Middle frontal gyrus (tissue), 1 donor: Measurements from ENCODE around the gene RAD23B.

Source experiments
- DNase-seq: peaks from one replicate; pipeline ENCODE4 v3.0.0-alpha.2; 2015; ENCODE audit warnings: low spot score; ENCODE audit errors: extremely low spot score

RAD23B gene

DNA sequence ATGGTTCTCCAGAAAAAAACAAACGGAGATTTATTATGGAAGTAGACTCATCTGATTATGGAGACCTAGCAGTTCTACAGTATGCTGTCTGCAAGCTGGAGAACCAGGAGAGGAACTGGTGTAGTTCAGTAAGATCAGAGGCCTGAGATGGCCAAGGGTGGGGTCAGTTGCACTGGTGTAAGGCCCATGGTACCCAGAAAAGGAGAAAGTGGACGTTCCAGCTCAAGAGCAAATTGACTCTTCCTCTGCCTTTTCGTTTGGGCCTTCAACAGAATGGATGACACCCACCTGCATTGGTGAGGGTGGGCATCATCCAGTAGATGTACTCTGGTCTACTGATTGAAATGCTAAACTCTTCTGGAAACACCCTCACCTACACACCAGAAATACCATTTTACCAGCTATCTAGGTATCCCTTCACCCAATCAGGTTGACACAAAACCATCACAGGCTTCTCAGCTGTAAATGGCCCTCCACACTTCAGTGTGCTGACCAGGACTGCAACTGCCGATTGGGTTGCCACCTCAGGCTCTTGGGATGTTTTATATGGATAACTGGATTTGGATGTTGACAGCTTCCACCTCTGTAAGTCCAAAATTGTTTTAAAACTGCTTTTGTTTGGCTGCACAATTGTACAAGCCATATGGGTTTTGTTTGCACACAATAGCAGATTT lies 51.2 kb downstream of the RAD23B start:
- DNase-seq = no peak

DNA sequence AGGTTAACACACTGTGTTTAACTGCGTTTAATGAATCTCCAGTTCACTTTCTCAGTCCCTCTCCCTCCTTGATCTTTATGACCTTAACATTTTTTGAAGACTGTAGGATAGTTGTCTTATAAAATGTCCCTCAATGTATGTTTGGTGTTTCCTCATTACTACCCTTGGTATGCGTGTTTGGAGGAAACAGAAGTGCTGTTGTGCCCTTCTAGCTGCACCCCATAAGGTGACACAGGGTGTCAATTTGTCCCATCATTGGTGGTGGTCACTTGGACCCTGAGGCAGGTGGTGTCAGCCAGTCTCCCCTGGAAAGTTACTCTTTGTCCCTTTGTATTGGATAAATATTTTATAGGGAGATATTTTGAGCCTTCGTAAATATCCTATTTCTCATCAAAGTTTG lies 52.3 kb downstream of the RAD23B start:
- no peak for DNase-seq

DNA sequence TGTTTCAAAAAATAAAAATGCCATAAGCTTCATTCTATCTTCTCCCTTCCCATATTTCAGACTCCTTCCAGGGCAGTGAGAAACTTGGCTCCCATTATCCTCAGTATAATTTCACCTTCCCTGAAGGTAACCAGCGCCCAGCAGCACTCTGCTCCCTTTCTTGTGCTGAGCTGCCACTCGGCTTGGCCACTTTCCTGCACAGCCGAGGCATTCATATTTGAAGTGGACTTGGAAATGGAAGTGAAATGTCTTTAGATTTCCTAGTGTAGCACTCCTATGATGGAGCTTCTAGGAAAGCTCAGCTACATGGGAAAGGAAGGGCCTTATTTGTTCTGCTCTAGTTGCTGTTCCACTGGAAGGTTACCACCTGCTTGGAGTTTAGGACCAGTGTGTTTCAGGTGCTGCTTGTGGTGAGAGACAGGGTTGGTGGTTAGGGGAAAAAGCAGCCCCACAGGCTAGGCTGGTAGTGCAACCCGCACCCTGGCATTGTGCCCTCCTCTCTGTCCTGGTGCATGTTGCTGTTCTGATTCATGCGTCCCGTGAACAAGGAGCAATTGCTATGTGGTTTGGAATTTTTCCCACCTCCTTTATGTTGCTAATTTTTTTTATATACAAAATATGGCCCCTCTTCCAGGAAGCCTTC lies 53.8 kb downstream of the RAD23B start:
- no peak for DNase-seq

DNA sequence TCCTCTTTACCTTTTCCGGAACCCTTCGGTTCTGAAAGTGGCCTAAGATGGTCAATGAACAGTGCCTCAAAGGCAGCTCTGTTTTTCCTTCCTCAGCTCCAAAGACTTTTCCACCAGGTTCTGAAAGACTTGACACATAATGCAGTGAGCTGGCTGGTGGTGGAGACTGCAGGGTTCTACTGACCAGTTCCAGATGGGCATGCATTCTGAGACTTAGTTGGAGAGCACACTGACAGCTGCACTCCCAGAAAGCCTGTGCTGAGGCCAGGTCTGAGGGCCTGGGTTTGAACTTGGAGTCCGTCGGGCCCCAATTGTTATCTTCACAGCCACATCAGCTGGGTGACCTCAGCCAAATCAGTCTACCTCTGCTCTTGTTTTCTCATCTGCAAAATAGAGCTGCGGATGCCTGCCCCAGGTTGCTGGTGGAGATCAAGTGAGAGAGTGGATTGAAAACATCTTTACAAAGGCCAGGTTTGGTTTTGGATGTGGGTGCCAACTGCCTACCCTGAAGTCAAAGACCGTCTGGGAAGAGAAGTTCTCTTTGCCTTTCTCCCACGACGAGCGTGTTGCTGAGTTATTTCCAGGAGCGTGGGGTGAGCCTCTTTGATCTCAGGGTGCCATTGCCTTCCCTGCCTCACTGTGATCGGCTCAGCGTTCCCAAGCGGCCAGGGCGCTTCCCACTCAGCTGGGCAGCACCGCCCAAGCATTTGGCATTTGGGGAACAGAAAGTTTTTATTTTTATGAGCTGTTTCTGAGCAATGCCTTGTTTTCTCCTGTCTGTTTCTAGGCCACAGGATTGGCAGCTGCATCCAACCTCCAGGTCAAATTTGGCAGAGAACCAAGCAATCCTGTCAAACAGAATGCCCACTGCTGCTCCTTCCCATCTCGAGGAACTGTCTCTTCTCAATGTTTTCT lies 54.9 kb downstream of the RAD23B start:
- DNase-seq = no peak

DNA sequence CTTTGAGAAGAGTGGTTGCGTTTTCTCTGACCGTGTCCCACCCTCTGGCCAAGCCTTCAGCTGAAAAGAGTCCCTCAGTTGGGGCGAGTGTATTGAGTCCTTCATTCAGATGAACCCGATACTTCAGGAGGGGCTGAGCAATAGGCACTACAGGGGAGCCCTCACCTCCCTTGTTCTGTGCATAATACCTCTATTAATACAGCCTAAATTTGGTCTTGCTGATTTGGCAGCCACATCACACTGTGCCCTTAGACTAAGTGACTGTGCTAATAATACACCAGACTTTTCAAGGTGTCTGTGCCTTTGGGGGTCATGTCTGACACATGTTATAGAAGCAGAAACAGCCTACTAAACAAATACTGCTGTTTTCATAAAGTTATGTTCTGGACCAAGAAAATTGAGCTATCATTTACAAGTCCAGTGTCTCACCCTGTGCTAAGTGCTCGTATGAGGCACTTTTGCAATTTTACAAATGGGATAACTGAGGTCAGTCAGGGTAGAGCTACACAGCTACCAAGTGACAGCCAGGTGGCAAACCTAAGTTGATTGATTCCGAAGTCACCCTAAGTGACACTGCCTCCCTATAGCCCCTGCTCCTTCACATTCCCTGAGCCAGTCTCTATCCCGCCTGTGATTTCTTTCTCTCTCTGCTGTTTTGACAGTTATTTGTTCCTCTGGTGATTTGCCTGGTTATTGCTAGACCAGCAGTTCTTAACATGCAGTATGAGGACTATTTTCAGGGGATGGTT lies 56.0 kb downstream of the RAD23B start:
- DNase-seq = no peak

DNA sequence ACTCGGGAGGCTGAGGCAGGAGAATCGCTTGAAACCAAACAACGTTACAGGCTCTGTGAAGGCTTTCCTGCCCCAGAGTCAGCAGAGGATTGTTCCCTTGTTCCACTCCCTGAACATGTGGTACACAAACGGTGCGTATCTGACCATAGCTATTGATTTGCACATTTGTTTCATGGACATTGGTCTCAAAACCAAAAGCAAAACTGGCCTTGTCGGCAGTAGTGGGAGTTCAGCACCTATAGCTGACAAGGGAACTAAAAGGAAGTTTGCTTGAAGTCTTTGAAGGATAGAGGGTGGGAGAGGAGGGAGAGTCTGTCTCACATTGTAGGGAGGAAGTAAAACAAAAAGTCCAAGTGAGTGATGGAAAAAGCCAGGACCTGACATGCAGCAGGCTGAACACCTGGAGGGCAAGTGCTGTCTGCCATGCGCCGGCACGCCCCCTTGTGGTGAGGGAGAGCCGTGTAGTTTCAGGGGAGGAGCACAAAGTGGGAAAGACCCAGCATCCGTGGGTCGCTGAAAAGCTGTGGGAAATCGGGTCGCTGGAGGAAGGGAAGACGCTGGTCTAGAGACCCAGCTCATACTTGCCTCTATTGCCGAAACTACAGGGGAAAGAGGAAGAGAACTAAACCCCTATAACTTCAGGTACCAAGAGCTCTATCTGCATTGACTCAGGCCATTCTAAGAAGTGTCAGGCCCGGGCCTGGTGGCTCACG lies 58.0 kb downstream of the RAD23B start:
- DNase-seq = no peak

DNA sequence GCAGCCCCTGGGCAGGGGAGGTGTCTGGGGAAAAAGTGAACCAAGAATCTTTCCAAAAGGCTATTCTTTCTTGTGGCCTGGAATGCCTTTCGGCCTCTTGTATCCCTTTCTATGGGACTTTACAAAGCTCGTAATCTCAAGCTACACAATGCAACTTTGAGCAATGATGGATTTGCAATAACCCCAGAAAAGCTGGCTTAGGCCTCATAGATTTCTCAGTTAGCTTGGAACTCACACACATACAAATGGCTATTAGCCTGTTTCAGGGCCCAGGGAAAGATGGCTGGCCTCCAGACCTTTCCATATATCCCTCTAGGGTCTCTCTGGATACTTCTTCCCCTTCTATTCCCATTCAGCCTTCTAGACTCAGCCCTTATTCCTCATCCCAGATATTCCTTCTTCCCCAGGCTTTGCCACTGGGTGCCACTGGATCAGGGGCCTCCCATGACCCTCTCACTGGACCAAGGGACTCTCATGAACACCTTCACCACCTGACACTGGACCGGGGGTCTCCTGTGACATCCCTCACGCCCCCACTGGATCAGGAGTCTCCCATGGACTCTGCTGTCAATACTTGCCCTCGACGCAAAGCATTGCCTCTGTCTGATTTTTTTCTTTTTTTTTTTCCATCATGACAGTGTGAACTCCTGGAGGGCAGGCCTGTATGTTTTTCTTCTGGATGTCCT lies 59.5 kb downstream of the RAD23B start:
- DNase-seq = no peak

DNA sequence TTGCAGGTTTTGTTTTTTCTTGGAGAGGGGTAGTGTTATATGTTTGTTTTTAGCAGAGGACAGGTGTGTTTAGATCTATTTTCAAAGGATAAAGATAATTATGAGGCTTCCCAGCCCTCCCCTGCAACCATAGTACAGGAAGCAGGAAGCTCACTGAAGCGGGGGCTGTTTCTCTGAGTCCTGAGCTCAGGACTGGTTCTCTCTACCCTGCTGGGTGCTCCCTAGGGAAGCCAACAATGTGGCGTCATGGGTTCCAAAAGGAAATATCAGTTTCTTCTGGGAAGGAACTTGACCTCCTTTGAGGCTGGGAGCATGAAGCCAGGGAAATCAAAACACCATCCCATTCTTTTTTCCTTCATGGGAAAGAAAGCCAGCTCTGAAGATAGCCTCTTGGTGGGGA lies 62.2 kb downstream of the RAD23B start:
- DNase-seq = no peak

DNA sequence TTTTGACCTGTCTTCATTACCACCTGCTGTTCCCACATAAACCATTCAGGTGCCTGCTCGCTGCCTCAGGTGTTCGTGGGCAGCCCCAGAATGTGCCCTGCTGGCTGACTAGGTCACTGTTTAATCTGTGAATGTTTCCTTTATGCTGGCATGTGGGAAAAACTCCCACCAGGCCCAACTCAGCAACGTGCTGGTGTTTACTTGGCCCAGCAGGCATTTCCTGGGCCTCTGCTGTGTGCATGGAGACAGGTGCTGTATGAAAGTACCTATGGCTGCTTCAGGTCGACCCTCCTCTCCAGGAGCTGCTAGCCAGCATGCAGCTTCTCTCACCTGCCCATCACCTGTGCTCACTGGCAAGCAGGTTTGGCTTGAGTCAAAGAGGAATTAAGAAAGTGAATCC lies 65.8 kb downstream of the RAD23B start:
- no peak for DNase-seq

DNA sequence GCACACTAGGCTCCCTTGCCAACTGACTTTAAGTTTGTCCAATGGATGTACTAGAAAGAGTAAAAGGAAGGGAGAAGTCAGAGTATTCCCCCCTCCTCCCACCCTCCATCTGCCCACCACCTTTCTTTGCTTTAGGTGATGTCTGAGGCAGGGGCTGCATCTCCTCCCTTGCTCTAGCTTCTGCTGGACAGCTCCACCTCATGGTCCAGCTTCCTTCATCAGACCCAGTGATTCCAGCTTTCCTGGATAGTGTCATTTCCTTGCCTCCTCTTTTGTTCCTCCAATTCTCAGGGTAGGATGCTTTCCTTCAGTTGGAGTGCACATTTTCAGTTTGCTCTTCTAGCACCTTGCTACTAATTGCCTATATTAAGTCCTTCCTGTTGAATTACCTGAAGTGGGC lies 67.4 kb downstream of the RAD23B start:
- no peak for DNase-seq

DNA sequence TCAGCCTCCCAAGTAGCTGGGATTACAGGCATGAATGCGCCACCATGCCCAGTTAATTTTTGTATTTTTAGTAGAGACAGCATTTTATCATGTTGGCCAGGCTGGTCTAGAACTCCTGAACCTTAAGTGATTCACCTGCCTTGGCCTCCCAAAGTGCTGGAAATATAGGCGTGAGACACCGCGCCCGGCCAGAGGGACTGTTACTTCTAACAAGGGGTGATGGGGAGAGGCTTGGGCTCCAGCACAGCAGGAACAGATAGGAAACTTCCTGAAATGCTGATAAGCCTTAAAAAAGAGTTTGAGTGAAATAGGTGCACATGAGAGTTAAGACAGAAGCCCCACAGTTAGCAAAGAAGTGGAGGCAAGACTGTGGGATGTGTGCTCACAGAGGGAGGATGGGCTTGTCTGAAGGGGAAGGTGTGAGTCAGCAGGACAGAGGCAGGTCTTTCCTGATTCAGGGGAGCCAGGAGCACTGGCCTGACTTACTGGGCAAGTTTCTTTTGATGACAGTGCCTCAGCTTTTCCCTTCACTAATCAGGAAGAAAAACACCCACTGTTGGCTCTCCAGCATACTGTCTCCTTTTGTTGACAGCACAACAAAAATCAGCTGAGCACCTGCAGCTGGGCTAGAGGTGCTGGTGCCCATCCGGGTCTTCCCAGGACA lies 68.4 kb downstream of the RAD23B start:
- no peak for DNase-seq

DNA sequence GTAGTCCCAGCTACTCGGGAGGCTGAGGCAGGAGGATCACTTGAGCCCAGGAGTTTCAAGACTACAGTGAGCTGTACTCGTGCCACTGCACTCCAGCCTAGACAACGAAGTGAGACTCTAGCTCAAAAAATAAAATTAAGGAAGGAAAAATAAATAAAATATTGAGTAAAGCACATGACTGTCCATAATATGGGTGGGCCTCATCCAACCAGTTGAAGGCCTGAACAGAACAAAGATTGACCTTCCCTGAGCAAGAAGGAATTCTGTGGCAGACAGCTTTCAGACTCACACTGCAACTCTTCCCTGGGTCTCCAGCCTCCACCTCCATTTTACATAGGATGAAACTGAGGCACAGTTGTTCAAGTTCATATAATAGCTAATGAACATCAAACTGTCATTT lies 72.3 kb downstream of the RAD23B start:
- DNase-seq = no peak

DNA sequence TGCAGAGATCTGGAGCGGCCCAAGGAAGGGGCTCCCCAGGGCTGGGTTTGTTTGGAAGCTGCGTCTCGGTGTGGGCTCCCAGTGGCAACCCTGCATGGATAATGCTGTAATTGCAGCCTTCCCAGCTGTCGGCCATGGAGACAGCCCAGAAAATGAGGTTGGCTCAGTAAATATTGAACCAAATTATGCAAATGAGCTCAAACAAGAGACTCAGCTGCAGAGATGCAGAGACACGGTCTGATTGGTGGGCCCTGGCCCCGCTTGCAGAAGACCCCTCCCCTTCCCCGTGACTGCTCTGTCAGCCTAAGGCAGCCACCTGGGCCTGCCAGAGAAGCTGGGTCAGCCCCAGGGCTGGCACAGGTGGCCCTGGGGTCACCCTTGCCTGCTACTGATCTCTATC lies 75.9 kb downstream of the RAD23B start:
- no peak for DNase-seq

DNA sequence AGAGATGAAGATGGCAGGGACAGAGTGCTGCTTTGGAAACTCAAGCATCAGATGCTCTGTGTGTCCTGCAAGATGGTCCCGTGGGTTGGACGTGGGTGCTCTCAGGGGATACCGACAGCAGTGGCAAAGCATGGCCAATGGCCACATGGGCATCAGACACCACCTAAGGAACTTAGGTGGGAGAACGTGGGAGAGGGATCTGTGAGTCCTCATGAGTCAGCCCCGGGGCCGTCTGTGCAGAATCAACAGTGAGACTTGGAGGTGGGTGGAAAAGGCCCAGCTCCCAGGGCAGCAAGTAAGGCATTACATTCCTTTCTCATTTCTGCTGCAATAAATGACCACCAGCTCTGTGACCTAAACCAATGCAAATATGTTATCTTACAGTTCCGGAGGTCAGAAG lies 77.0 kb downstream of the RAD23B start:
- DNase-seq = no peak

DNA sequence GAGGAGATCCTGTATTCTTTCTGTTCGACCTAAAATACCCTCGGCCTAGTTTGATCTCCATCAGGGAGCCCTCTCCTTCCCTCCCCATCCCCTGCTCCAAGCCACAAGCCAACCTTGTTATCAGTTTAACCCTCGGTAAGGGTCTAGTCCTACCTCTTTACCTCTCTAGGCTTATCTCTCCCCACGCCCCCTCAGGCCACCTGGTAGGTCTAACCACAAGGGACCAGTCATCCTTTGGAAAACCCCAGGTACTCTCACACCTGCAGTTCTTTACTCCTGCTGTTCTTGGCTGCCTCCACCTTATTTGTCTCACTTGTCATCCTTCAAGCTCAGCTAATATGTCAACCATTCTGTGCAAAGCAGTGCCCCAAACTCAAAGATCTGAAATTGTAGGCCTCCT lies 78.7 kb downstream of the RAD23B start:
- DNase-seq = no peak

DNA sequence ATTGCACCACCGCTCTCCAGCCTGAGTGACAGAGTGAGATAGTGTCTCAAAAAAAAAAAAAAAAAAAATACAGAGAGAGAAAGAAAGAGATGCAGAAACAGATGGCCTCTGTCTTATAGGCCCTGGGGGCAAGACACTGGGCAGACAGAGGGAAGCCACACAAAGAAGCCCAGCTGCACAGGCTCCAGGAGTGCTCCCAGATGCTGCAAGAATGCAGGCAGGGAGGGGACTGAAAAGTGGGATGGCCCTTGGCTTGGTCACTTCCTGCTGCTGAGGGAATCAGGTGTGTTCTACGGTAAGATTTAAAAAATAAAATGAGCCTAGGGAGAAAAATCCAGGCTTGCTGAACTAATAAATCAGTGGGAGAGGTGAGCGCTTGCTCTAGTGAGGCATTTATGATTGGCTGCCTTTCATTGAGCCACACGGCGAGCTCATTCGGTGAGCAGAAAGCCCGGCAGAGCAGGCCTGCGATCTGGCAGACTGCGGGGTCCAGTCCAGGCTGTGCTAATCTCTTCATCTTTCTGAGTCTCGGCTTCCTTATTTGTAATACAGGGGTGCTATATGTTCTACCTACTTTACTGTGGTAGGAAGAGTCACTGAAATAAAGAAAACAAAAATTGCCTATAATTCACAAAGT lies 80.6 kb downstream of the RAD23B start:
- DNase-seq = no peak

DNA sequence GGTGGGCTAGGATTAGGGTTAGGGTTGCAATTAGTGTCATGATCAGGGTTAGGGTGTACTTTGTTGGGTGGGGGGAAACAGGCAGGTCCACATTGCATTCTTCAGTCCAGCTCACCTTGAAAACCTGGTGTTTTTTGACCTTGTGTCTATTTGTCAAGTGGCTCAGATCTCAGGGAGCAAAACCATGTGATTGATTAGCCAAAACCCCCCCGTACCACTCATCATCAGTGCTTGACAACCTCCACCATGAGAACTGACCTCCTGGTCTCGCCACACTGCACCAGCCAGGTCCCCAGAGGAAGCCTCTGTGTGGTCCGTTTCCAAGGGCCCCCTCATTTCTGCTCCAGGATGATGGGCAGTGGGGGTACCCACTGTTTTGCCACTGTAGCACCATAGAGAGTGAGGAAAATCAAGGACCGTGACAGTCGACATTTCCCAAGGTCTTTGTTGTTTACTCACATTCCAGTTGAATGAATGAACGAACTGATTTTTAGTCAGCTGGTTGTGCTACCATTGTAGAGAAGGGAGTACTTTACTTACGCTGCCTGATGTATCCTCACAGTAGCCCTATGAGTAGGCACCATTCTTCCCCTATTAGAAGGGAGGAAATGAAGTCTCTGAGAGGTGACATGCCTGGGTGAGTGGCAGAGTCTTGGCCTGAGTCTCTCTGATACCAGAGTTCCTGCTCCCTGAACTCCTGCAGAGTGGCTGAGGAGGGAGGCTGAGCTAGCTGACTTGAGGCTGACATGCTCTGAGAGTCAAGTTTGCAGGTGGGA lies 84.8 kb downstream of the RAD23B start:
- DNase-seq = no peak

DNA sequence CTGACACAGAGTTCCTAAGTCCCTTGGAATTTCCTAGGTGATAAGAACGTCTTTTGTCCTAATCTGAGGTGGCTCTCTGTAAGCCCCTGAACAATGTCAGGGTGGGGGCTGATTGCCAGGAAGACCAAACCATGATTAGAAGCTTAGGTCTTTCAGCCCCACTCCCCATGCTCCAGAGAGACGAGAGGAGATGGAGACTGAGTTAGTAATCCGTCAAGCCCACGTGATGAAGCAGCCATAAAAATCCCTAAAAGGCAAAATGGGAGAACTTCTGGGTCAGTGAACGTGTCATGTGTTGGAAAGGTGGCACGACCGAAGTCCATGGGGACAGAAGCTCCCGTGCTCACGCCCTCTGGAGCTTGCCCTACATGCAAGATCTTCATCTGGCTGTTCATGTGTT lies 85.6 kb downstream of the RAD23B start:
- no peak for DNase-seq

DNA sequence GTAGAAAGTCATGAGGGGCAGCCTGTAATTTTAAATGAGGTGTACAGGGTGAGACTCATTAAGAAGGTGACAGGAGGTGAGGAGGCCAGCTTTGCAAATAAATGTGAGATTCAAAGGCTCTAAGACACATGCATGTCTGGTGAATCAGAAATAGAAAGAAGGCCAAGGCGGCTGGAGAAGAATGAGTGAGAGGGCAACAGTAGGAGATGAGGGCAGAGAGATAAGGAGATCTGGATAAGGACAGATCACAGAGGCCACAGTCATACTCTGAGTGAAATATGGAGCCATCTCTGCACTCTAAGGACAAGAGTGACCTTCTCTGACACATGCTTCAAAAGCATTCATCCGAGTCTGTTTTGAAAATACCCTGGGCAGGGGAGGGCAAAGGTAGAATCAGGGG lies 90.7 kb downstream of the RAD23B start:
- no peak for DNase-seq
